IPS-20b (cell line): ENCODE measurements around the gene MTERF4.

Experiments used
- H3K27ac ChIP-seq: one replicate; pipeline ENCODE4 v1.5.1; 2013; ENCODE audit warnings: low read length
- H3K27me3 ChIP-seq: 2 replicates; pipeline ENCODE4 v1.6.1; 2013; ENCODE audit warnings: mild to moderate bottlenecking, low read length, inconsistent platforms; ENCODE audit not compliant: insufficient read depth
- H3K36me3 ChIP-seq: 2 replicates; pipeline ENCODE4 v1.6.1; 2013; ENCODE audit warnings: low read depth, mild to moderate bottlenecking, inconsistent platforms, low read length, moderate library complexity; ENCODE audit not compliant: insufficient read depth
- H3K4me1 ChIP-seq: 2 replicates; pipeline ENCODE4 v1.6.1; 2013; ENCODE audit warnings: mild to moderate bottlenecking, control low read depth, inconsistent platforms, low read length, moderate library complexity; ENCODE audit not compliant: insufficient read depth
- H3K4me3 ChIP-seq: 2 replicates; pipeline ENCODE4 v1.5.1; 2013; ENCODE audit warnings: mild to moderate bottlenecking, low read length, inconsistent platforms
- H3K9ac ChIP-seq: 2 replicates; pipeline ENCODE4 v1.6.1; 2013; ENCODE audit warnings: low read depth, mild to moderate bottlenecking, inconsistent platforms, low read length, moderate library complexity
- H3K9me3 ChIP-seq: 2 replicates; pipeline ENCODE4 v1.6.1; 2013; ENCODE audit warnings: mild to moderate bottlenecking, low read depth, low read length, inconsistent platforms; ENCODE audit not compliant: insufficient read depth

Gene MTERF4

GRCh38 chr2:241132538-241133435 is 30.7 kb upstream of the MTERF4 start:
- Histone ChIP-seq H3K4me3 (no peak overlapping the region), H3K9ac (no peak overlapping the region), H3K36me3 (peaks cover 52% of the 10 kb centered on the region), H3K27me3 (no peaks in the 10 kb centered on the region), H3K9me3 (no peaks in the 10 kb centered on the region), H3K27ac (no peak overlapping the region), H3K4me1 (no peaks in the 10 kb centered on the region)

GRCh38 chr2:241131531-241131930 is 29.4 kb upstream of the MTERF4 start:
- Histone ChIP-seq H3K4me3 (no peak overlapping the region), H3K27ac (no peak overlapping the region), H3K36me3 (peaks cover 52% of the 10 kb centered on the region), H3K9me3 (no peaks in the 10 kb centered on the region), H3K4me1 (no peaks in the 10 kb centered on the region), H3K9ac (no peak overlapping the region), H3K27me3 (no peaks in the 10 kb centered on the region)

- no peaks in the 10 kb centered on the region for H3K4me1 ChIP-seq
These were observed 28.2 kb upstream of the MTERF4 start for GRCh38 chr2:241130316-241130715.

GRCh38 chr2:241129086-241129871 is 27.2 kb upstream of the MTERF4 start:
- Histone ChIP-seq H3K9me3 (no peaks in the 10 kb centered on the region), H3K4me3 (no peak overlapping the region), H3K36me3 (peaks cover 43% of the 10 kb centered on the region), H3K4me1 (no peaks in the 10 kb centered on the region), H3K9ac (no peak overlapping the region), H3K27ac (no peak overlapping the region), H3K27me3 (no peaks in the 10 kb centered on the region)

More at GRCh38 chr2:241130316-241130715, 28.2 kb upstream of the MTERF4 start:
- no peak overlapping the region for H3K9ac ChIP-seq
- no peak overlapping the region for H3K4me3 ChIP-seq
- H3K9me3 ChIP-seq, result no peaks in the 10 kb centered on the region
- H3K27me3 ChIP-seq, result no peaks in the 10 kb centered on the region
- H3K27ac ChIP-seq, result no peak overlapping the region
- H3K36me3 ChIP-seq, result peaks cover 49% of the 10 kb centered on the region

- Histone ChIP-seq H3K9me3 (no peaks in the 10 kb centered on the region), H3K27ac (no peak overlapping the region), H3K36me3 (peaks cover 47% of the 10 kb centered on the region), H3K4me1 (no peaks in the 10 kb centered on the region), H3K4me3 (no peak overlapping the region), H3K9ac (no peak overlapping the region), H3K27me3 (no peaks in the 10 kb centered on the region)
These were observed 26.2 kb upstream of the MTERF4 start for GRCh38 chr2:241128266-241128665.

- Histone ChIP-seq H3K9me3 (no peaks in the 10 kb centered on the region), H3K36me3 (peaks cover 45% of the 10 kb centered on the region), H3K27ac (no peak overlapping the region), H3K27me3 (no peaks in the 10 kb centered on the region), H3K4me1 (no peaks in the 10 kb centered on the region), H3K9ac (no peak overlapping the region), H3K4me3 (no peak overlapping the region)
These were observed 24.7 kb upstream of the MTERF4 start for GRCh38 chr2:241126771-241127202.

- peaks cover 49% of the 10 kb centered on the region for H3K36me3 ChIP-seq
- H3K9ac ChIP-seq, result no peak overlapping the region
- no peak overlapping the region for H3K4me3 ChIP-seq
- H3K27ac ChIP-seq, result no peak overlapping the region
- H3K27me3 ChIP-seq, result no peaks in the 10 kb centered on the region
- no peaks in the 10 kb centered on the region for H3K9me3 ChIP-seq
- no peaks in the 10 kb centered on the region for H3K4me1 ChIP-seq
These were observed 24.1 kb upstream of the MTERF4 start for GRCh38 chr2:241126201-241126611.

GRCh38 chr2:241125626-241126025 is 23.5 kb upstream of the MTERF4 start:
- Histone ChIP-seq H3K9ac (no peak overlapping the region), H3K4me1 (no peaks in the 10 kb centered on the region), H3K36me3 (peaks cover 52% of the 10 kb centered on the region), H3K9me3 (no peaks in the 10 kb centered on the region), H3K4me3 (no peak overlapping the region), H3K27ac (no peak overlapping the region), H3K27me3 (no peaks in the 10 kb centered on the region)

GRCh38 chr2:241123816-241124536 is 21.9 kb upstream of the MTERF4 start:
- H3K36me3 ChIP-seq, result peaks cover 48% of the 10 kb centered on the region

GRCh38 chr2:241122376-241123002 is 20.4 kb upstream of the MTERF4 start:
- Histone ChIP-seq H3K27me3 (no peaks in the 10 kb centered on the region), H3K27ac (no peak overlapping the region), H3K9me3 (no peaks in the 10 kb centered on the region), H3K9ac (no peak overlapping the region), H3K36me3 (peaks cover 48% of the 10 kb centered on the region), H3K4me3 (no peak overlapping the region), H3K4me1 (no peaks in the 10 kb centered on the region)

More at GRCh38 chr2:241123816-241124536, 21.9 kb upstream of the MTERF4 start:
- Histone ChIP-seq H3K4me1 (no peaks in the 10 kb centered on the region), H3K9me3 (no peaks in the 10 kb centered on the region), H3K27ac (no peak overlapping the region), H3K9ac (no peak overlapping the region), H3K4me3 (no peak overlapping the region), H3K27me3 (no peaks in the 10 kb centered on the region)

- Histone ChIP-seq H3K9ac (no peak overlapping the region), H3K4me3 (no peak overlapping the region), H3K9me3 (no peaks in the 10 kb centered on the region), H3K36me3 (peaks cover 40% of the 10 kb centered on the region), H3K27me3 (no peaks in the 10 kb centered on the region), H3K4me1 (no peaks in the 10 kb centered on the region), H3K27ac (no peak overlapping the region)
These were observed 18.9 kb upstream of the MTERF4 start for GRCh38 chr2:241121008-241121407.
